Measurements from ENCODE around the gene TOMM20L. TPM values are rescaled to one million over a fixed set of nuclear protein-coding genes. Genes with fewer than 3 reads are reported as not detected.
A peak's percentile ranks its signal among the peaks of the same experiment; 100 is the strongest.

Gene TOMM20L
- total and polyA plus RNA-seq, 2 of the 8 experiments (the other 6 are each of a cell fraction or from before 2014, with no cell fraction given): not detected

- 5% methylated on average over 10 of the region's 10 CpGs; no CpG with 5 or more reads in 1 of the 2 experiments for WGBS, 2 experiments (ENCODE audit: extremely low coverage in 1 of 2, insufficient coverage in 1 of 2, insufficient read length in 1 of 2, insufficient replicate concordance in 2 of 2, low coverage in 1 of 2, low lambda C conversion rate in 2 of 2, missing lambda C conversion rate in 1 of 2)
- ChIA-PET CTCF (ENCODE audit: partially characterized antibody) (interaction anchor here (0.6 to 1.4 kb wide), 2 partner anchors 32 to 496 kb away, joined by 3 to 5 read pairs; no protein-coding TSS in a partner anchor), POLR2A (ENCODE audit: partially characterized antibody) (interaction anchor here (1.0 to 3.2 kb wide), 7 partner anchors 15 to 209 kb away, joined by 3 to 21 read pairs (median 4); partner anchors contain the start of genes ARID4A and PSMA3)
Measured at GRCh38 chr14:58428118-58428683, 32.5 kb downstream of the TOMM20L start.

More at GRCh38 chr14:58428118-58428683, 32.5 kb downstream of the TOMM20L start:
- Histone ChIP-seq H2BK12ac (ENCODE audit: low read depth, low read length) (no peak overlapping the region), H3K36me3 (ENCODE audit: control insufficient read depth in 2 of 4, insufficient read depth in 4 of 4, low read length in 3 of 4) (peaks cover 0 to 20% (median 2%) of the 10 kb centered on the region in 4 experiments; a peak in 5 of 8 replicates), H2AK5ac (ENCODE audit: low read depth, low read length) (no peak overlapping the region), H4K8ac (ENCODE audit: extremely low read depth, insufficient read depth, low read length) (no peak overlapping the region), H3K18ac (ENCODE audit: extremely low read depth, low read length) (no peak overlapping the region), H4K20me1 (replicated peaks in 1 of 2; ENCODE audit: control insufficient read depth in 1 of 2, insufficient read depth in 2 of 2, low read length in 2 of 2) (no peaks in the 10 kb centered on the region), H3K9me3 (ENCODE audit: insufficient read depth in 2 of 2, low read depth in 1 of 2, low read length in 1 of 2) (no peaks in the 10 kb centered on the region), H3K4ac (replicated peaks; ENCODE audit: insufficient read length, low read depth, low read length) (no peak overlapping the region), H2AFZ (ENCODE audit: low read length) (peak overlapping the region; percentile 35), H3K27me3 (replicated peaks in 1 of 4; ENCODE audit: control insufficient read depth in 3 of 4, extremely low read depth in 1 of 4, insufficient read depth in 3 of 4, low read length in 3 of 4) (no peaks in the 10 kb centered on the region), H2BK120ac (replicated peaks; ENCODE audit: low read depth, low read length) (no peak overlapping the region), H4K5ac (ENCODE audit: insufficient read length, low read depth, low read length) (no peak overlapping the region), H3K9ac (replicated peaks in 1 of 4; ENCODE audit: extremely low read depth in 1 of 4, low read depth in 3 of 4, low read length in 3 of 4) (peak overlapping the region; percentile 35 to 56 (median 42); a peak in 6 of 7 replicates), H3K23ac (ENCODE audit: insufficient read length) (no peak overlapping the region), H3K4me2 (ENCODE audit: insufficient read depth in 1 of 2, low read depth in 2 of 2, low read length in 2 of 2) (peak overlapping the region; percentile 75 to 84), H3K56ac (replicated peaks; ENCODE audit: insufficient read length, low read depth, low read length) (no peak overlapping the region), H3K14ac (ENCODE audit: insufficient read length) (no peak overlapping the region), H3K23me2 (ENCODE audit: low read depth, low read length) (no peaks in the 10 kb centered on the region; the same call in 1 of the 2 replicates), H3K27ac (ENCODE audit: low read depth, low read length) (no peak overlapping the region), H3K79me1 (ENCODE audit: low read depth, low read length) (no peaks in the 10 kb centered on the region; the same call in 1 of the 2 replicates), H3K79me2 (ENCODE audit: control insufficient read depth in 1 of 2, insufficient read depth in 2 of 2, low read length in 2 of 2) (peaks cover 0 to 44% of the 10 kb centered on the region in 2 experiments; a peak in 2 of 4 replicates), H2BK20ac (ENCODE audit: low read length) (no peak overlapping the region), H3K4me3 (ENCODE audit: extremely low read depth in 1 of 4, insufficient read depth in 2 of 4, low read depth in 3 of 4, low read length in 4 of 4) (peak overlapping the region; percentile 54 to 85 (median 82)), H4K91ac (replicated peaks; ENCODE audit: insufficient read length, low read length) (no peak overlapping the region), H2BK5ac (ENCODE audit: low read depth, low read length) (no peak overlapping the region), H3K4me1 (replicated peaks in 1 of 4; ENCODE audit: control insufficient read depth in 3 of 4, insufficient read depth in 4 of 4, low read length in 3 of 4) (no peaks in the 10 kb centered on the region), H2BK15ac (ENCODE audit: low read length) (no peak overlapping the region)
- TF ChIP-seq USF2 (IDR thresholded peaks at IDR 0.05; ENCODE audit: low read length) (0 out of 2 replicates have a peak, but pooled peaks have one; percentile 26), KDM1A (IDR thresholded peaks at IDR 0.05; ENCODE audit: borderline replicate concordance, low read length) (no peak), TBP (IDR thresholded peaks at IDR 0.05; ENCODE audit: low read depth, low read length) (no peak), SP1 (IDR thresholded peaks at IDR 0.05; ENCODE audit: low read depth, low read length) (no peak), TAF7 (optimal IDR thresholded peaks at IDR 0.05; ENCODE audit: borderline replicate concordance, low read depth, low read length) (no peak), TAF1 (IDR thresholded peaks at IDR 0.05; ENCODE audit: low read depth, low read length) (0 out of 2 replicates have a peak, but pooled peaks have one; percentile 12), SIN3A (conservative IDR thresholded peaks at IDR 0.05 in 1 of 2, IDR thresholded peaks at IDR 0.05 in 1 of 2; ENCODE audit: low read depth in 1 of 2, low read length in 2 of 2) (peak; percentile 25 to 58; a peak in 1 of 4 replicates)
- FAIRE-seq: no peak
- no peak for DNase-seq (ENCODE audit: low read depth in 1 of 2, low spot score in 2 of 2)
